HFFc6 (cell line): ENCODE measurements around the gene CTXN2. TPM values are rescaled to one million over a fixed set of nuclear protein-coding genes. Genes with fewer than 3 reads are reported as not detected.

ENCODE experiments used
- DNase-seq: peaks from one replicate; pipeline ENCODE4 v3.0.0-alpha.2; 2018
- H3K27ac Mint-ChIP-seq: 2 replicates; pipeline ENCODE4 v1.8.0; 2020; ENCODE audit warnings: mild to moderate bottlenecking, mixed read lengths
- H3K27me3 Mint-ChIP-seq: 2 replicates; pipeline ENCODE4 v1.8.0; 2021; ENCODE audit warnings: mild to moderate bottlenecking, moderate library complexity, mixed read lengths; ENCODE audit not compliant: insufficient read depth
- H3K36me3 Mint-ChIP-seq: 2 replicates; pipeline ENCODE4 v1.8.0; 2021; ENCODE audit warnings: low read depth, mixed read lengths
- H3K4me1 Mint-ChIP-seq: 2 replicates; pipeline ENCODE4 v1.8.0; 2020; ENCODE audit warnings: low read depth, mixed read lengths
- H3K4me3 Mint-ChIP-seq: 2 replicates; pipeline ENCODE4 v1.8.0; 2020; ENCODE audit warnings: mild to moderate bottlenecking, moderate library complexity, mixed read lengths
- H3K9me3 Mint-ChIP-seq: 2 replicates; pipeline ENCODE4 v1.8.0; 2020; ENCODE audit warnings: mild to moderate bottlenecking, mixed read lengths
- total RNA-seq, 6 experiments: library from RNA; stranded (reverse); fragmentation: NEBNext Ultra II Directional; extraction: Animal tissue kit (Norgen Biotek cat#: 25700); gene quantifications; 2 replicates in 1 of 6; 3 replicates in 5 of 6; pipeline ENCODE4 v1.2.3, GENCODE V29; 2021
- TF ChIP-seq, protein P1 (sequence below): fragments of 200-600 bp; sonication (generic); IDR thresholded peaks from 2 replicates; pipeline ENCODE4 v1.5.0; 2021; ENCODE audit warnings: antibody characterized with exemption, mild to moderate bottlenecking

Gene CTXN2
- total RNA-seq, 6 experiments from 2014 or later, result not detected

DNA sequence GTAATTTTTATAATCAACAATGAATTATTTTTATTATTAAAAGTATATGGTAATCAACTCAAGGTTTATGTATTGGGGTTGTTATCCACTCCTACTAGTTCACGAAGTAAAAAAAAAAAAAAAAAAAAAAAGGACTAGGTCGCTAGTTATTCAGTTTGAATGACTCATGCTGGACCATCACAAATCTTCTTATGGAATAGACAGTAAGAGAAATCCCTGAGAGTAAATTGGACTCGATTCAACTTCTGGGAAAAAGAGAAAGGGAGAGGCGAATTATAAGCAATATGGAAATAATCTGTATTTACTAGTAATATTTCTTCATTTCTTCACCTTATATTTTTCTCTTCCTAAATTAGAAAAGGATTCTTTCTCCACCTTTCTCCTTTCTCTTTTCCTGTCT is 15.4 kb upstream of the CTXN2 start:
- peak overlapping the region; percentile 87; the same call in 1 of the 2 replicates for H3K4me3 Mint-ChIP-seq
- H3K27ac Mint-ChIP-seq, result no peak overlapping the region
- peaks cover 6% of the 10 kb centered on the region; the same call in 1 of the 2 replicates for H3K27me3 Mint-ChIP-seq
- peaks cover 17% of the 10 kb centered on the region for H3K4me1 Mint-ChIP-seq
- TF ChIP-seq, protein P1, sequence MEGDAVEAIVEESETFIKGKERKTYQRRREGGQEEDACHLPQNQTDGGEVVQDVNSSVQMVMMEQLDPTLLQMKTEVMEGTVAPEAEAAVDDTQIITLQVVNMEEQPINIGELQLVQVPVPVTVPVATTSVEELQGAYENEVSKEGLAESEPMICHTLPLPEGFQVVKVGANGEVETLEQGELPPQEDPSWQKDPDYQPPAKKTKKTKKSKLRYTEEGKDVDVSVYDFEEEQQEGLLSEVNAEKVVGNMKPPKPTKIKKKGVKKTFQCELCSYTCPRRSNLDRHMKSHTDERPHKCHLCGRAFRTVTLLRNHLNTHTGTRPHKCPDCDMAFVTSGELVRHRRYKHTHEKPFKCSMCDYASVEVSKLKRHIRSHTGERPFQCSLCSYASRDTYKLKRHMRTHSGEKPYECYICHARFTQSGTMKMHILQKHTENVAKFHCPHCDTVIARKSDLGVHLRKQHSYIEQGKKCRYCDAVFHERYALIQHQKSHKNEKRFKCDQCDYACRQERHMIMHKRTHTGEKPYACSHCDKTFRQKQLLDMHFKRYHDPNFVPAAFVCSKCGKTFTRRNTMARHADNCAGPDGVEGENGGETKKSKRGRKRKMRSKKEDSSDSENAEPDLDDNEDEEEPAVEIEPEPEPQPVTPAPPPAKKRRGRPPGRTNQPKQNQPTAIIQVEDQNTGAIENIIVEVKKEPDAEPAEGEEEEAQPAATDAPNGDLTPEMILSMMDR, result no peak
- no peak for DNase-seq
- no peaks in the 10 kb centered on the region for H3K9me3 Mint-ChIP-seq
- no peaks in the 10 kb centered on the region for H3K36me3 Mint-ChIP-seq

DNA sequence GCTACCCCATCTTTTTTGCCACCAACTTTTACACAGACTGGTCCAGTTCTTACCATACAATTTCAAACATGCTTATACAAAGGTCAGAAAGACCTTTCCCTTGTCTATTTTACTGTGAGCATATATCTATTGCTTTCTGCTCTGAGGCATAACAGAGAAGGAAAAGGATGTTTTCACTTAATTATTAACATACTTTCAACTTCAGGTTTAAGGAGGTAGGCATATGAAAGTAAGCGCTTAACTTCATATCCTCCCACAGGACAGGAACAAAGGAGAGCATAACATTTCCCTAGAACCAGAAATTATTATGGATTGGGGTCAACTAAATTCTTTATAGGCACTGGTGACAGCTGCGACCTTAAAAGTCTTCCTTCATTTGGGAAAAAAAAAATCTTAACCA is 14.5 kb upstream of the CTXN2 start:
- Mint-ChIP-seq H3K27me3 (peaks cover 8% of the 10 kb centered on the region; the same call in 1 of the 2 replicates), H3K4me1 (peaks cover 17% of the 10 kb centered on the region), H3K4me3 (peak overlapping the region; percentile 87), H3K36me3 (no peaks in the 10 kb centered on the region), H3K27ac (peak overlapping the region; percentile 82), H3K9me3 (no peaks in the 10 kb centered on the region)
- TF ChIP-seq, protein P1, result no peak
- no peak for DNase-seq

DNA sequence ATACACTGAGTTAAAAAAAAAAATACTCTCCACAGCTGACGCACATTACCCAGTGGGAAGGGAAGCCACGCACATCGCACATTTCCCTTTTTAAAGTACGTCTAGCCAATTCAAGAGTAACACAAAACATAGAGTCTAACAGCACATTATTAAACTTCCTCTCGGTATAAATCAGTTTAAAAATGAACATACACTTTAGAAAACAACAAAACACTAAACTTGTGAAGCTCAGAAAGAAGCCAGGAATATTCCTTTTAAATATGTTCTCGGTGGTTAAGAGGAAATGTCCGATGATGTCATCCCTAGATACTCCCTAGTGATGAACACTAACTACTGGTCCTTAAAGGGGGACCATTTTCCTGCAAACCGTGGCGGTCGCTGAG is 14.1 kb upstream of the CTXN2 start:
- DNase-seq, result peak; percentile 39
- Mint-ChIP-seq H3K4me1 (peaks cover 17% of the 10 kb centered on the region), H3K36me3 (no peaks in the 10 kb centered on the region), H3K4me3 (peak overlapping the region; percentile 87), H3K9me3 (no peaks in the 10 kb centered on the region), H3K27ac (peak overlapping the region; percentile 82), H3K27me3 (peaks cover 11% of the 10 kb centered on the region; the same call in 1 of the 2 replicates)
- TF ChIP-seq, protein P1, result no peak

DNA sequence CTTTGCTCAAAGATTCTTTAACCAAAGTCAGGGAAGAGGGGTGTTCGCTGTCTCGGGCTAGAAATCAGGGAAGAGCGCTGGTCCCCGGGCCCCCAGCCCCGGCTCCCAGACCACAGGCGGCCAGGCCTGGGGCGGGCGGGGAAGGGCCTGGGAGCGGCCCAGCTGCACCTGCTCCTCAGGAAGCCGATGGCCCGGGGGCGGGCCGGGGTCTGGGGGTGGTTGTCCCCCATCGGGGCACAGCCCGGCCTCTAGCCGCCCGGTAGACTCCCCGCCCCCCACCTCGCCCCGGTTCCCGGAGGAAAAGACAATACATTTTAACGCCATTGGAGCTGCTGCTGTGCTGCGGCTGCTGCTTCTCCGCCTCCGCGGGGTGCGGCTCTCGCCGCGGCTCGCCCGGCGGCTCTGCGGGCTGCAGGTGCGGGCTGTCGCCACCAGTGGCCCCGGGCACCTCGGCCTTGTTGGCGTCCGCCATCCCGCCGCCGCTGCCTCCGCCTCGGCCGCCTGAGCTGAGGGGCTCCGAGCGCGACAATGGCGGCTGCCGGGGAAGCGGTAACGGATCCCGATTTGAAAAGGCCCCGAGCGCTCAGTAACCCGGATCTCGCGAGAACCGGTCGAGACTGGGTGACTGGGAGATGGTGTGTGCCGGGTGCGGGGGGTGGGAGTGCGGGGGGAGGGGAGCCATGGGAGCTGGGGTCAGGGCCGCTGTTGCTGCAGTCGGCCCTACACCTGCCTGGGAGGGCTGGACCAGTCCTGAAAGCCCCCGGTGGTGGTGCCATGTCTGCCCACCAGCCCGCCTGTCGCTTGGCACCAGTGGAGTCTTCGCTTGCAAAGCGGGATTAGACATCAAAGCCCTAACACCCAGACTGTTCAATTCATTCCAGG is 13.5 kb upstream of the CTXN2 start, which contains the start of gene MYEF2:
Gene MYEF2 (minus strand): TSS at position 530 of the 882 bp plus-strand sequence. CDS start 58 bp downstream, at position 472.
- peak within 1 kb of the TSS; percentile 87 for H3K4me3 Mint-ChIP-seq
- H3K27ac Mint-ChIP-seq, result peak within 1 kb of the TSS; percentile 82
- H3K36me3 Mint-ChIP-seq, result no peaks in the 10 kb centered on the region
- TF ChIP-seq, protein P1, result peak; percentile 25; the same call in 1 of the 2 replicates
- peaks cover 17% of the 10 kb centered on the region for H3K4me1 Mint-ChIP-seq
- DNase-seq, result peak; percentile 51
- H3K9me3 Mint-ChIP-seq, result no peaks in the 10 kb centered on the region
- H3K27me3 Mint-ChIP-seq, result peaks cover 11% of the 10 kb centered on the region; the same call in 1 of the 2 replicates

DNA sequence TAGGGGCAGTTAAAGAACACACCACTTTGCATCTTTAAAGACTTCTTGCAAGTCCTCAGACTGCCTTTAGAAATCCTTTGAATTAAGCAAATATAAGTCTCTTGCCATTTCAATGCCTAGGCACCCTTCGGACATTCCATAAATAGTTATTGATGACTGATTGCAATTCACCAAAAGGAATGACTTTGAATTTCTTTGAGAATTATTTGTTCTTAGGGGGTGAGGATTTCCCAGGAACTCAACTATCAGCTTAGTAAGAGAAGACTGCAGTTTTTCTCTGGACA is 12.9 kb upstream of the CTXN2 start:
- TF ChIP-seq, protein P1, result no peak
- peak overlapping the region; percentile 41; the same call in 1 of the 2 replicates for H3K4me3 Mint-ChIP-seq
- DNase-seq, result no peak
- H3K36me3 Mint-ChIP-seq, result no peaks in the 10 kb centered on the region
- peaks cover 11% of the 10 kb centered on the region; the same call in 1 of the 2 replicates for H3K27me3 Mint-ChIP-seq
- peaks cover 17% of the 10 kb centered on the region for H3K4me1 Mint-ChIP-seq
- H3K9me3 Mint-ChIP-seq, result no peaks in the 10 kb centered on the region
- H3K27ac Mint-ChIP-seq, result no peak overlapping the region
